Chondrocyte (in vitro differentiated cells): ENCODE measurements around the gene ANKRD24. TPM values are rescaled to one million over a fixed set of nuclear protein-coding genes. Genes with fewer than 3 reads are reported as not detected.

Experiments used
- DNase-seq: peaks from one replicate; pipeline ENCODE4 v3.0.0; 2021; ENCODE audit warnings: mixed read lengths, low spot score
- H3K27ac Mint-ChIP-seq: one replicate; pipeline ENCODE4 v1.8.0; 2021; ENCODE audit warnings: mild to moderate bottlenecking, moderate library complexity, mixed read lengths; ENCODE audit not compliant: unreplicated experiment
- H3K27me3 Mint-ChIP-seq: 2 replicates; pipeline ENCODE4 v1.8.0; 2021; ENCODE audit warnings: low read depth, mixed read lengths
- H3K36me3 Mint-ChIP-seq: 2 replicates; pipeline ENCODE4 v1.8.0; 2021; ENCODE audit warnings: low read depth, mixed read lengths
- H3K4me1 Mint-ChIP-seq: 2 replicates; pipeline ENCODE4 v1.8.0; 2021; ENCODE audit warnings: low read depth, mild to moderate bottlenecking, mixed read lengths
- H3K4me3 Mint-ChIP-seq: one replicate; pipeline ENCODE4 v1.8.0; 2021; ENCODE audit warnings: mild to moderate bottlenecking, moderate library complexity, mixed read lengths; ENCODE audit not compliant: unreplicated experiment
- H3K9me3 Mint-ChIP-seq: 2 replicates; pipeline ENCODE4 v1.8.0; 2021; ENCODE audit warnings: low read depth, mixed read lengths
- total RNA-seq: library from RNA; stranded (reverse); gene quantifications from 3 replicates; pipeline ENCODE4 v1.2.1, GENCODE V29; 2021
- TF ChIP-seq, protein P1 (sequence below): fragments of 200-600 bp; sonication (generic); IDR thresholded peaks from 2 replicates; pipeline ENCODE4 v1.5.0; 2021; ENCODE audit warnings: antibody characterized with exemption, mild to moderate bottlenecking, moderate library complexity

ANKRD24 gene
- total RNA-seq, 1 donor from 2014 or later, result 0.47 TPM

DNA sequence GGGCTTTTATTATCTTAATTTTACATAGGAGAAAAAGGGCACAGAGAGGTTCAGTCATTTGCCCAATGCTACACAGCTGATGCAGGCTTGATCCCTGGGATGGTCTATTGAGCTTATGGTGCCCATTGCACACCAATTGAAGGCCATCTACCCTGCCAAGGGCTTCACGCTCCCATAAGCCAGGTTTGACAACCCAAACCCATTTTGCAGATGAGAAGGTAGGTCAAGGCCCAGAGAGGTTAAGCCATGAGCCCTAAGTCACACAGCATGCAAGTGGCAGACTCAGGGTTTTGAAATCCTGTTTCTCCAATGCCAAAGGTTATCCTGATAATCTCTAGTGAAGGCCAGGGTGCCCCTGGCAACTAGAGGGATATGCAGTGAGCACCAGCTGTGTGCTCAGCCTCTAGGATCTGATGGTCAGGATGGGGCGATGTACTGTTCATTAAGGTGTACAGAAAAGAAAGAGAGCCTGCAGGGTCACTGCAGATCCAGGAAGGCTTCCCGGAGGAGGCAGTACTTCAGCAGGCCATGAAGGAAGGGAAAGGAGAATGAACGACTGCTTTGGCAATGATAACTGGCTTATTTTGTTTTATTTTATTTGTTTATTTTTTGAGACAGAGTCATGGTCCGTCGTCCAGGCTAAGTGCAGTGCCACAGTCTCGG, 20.9 kb upstream of the ANKRD24 start:
- Mint-ChIP-seq H3K27ac (no peak overlapping the region), H3K4me1 (no peaks in the 10 kb centered on the region), H3K36me3 (no peaks in the 10 kb centered on the region), H3K27me3 (peaks cover 9% of the 10 kb centered on the region), H3K4me3 (no peak overlapping the region), H3K9me3 (no peaks in the 10 kb centered on the region)
- DNase-seq, result no peak
- TF ChIP-seq, protein P1, sequence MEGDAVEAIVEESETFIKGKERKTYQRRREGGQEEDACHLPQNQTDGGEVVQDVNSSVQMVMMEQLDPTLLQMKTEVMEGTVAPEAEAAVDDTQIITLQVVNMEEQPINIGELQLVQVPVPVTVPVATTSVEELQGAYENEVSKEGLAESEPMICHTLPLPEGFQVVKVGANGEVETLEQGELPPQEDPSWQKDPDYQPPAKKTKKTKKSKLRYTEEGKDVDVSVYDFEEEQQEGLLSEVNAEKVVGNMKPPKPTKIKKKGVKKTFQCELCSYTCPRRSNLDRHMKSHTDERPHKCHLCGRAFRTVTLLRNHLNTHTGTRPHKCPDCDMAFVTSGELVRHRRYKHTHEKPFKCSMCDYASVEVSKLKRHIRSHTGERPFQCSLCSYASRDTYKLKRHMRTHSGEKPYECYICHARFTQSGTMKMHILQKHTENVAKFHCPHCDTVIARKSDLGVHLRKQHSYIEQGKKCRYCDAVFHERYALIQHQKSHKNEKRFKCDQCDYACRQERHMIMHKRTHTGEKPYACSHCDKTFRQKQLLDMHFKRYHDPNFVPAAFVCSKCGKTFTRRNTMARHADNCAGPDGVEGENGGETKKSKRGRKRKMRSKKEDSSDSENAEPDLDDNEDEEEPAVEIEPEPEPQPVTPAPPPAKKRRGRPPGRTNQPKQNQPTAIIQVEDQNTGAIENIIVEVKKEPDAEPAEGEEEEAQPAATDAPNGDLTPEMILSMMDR, result no peak

DNA sequence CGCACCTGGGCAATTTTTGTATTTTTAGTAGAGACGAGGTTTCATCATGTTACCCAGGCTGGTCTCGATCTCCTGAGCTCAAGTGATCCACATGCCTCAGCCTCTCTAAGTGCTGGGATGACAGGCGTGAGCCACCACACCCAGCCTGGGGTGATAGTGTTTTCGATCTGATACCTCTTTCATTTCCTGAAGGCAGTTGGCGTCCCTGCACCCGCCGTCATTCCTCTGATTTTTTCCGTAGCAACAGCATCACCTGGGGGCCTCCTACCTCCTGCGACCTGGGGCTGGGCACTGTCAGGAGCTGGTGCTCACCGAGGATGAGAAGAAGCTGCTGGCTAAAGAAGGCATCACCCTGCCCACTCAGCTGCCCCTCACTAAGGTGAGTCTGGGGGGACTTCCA, 18.2 kb upstream of the ANKRD24 start:
- no peaks in the 10 kb centered on the region for H3K36me3 Mint-ChIP-seq

DNA sequence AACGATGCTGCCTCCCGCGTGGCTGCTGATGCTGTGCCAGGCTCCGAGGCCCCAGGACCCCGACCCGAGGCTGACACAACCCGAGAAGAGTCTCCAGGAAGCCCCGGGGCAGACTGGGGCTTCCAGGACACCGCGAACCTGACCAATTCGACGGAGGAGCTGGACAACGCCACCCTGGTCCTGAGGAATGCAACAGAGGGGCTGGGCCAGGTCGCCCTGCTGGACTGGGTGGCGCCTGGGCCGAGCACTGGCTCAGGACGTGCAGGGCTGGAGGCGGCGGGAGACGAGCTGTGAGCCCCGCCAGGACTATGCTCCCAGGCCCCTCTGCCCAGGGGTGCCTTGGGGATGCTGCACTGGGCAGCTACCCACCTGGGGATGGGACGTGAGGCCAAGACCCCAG, 10.8 kb upstream of the ANKRD24 start:
- no peaks in the 10 kb centered on the region for H3K9me3 Mint-ChIP-seq
- no peak for DNase-seq

More for the DNA sequence above, 18.2 kb upstream of the ANKRD24 start:
- TF ChIP-seq, protein P1, result no peak
- DNase-seq, result no peak
- Mint-ChIP-seq H3K4me1 (no peaks in the 10 kb centered on the region), H3K27ac (no peak overlapping the region), H3K4me3 (no peak overlapping the region), H3K27me3 (peaks cover 21% of the 10 kb centered on the region), H3K9me3 (no peaks in the 10 kb centered on the region)

DNA sequence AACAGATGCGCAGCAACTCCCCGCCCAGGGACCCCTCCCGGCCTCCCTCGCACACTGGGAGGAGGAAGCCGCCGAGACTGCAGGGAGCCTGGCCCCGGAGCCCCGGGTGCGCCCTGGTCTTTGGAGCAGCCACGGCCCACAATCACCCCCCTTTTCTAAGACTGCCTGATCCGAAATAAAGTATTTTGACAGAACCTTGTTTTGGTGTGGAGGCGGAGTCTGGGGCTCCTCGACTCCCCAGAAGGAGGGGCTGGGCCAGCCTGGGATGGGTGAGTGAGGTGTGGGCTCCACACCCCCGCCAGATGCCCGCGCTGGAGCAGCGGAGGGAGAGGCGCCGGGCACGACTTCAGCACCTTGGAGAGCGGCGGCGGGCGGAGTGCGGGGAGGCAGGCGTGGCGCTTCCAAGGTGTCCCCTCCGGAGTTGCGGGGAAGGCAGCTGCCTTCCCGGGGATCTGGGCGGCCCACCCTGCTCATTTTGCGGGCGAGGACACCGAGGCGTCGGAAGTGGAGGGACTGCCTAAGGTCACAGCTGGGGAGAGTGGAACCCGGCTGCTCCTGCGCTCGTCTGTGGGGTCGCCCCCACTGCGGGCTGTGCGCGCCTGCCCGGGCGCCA, 9.5 kb upstream of the ANKRD24 start:
- Mint-ChIP-seq H3K9me3 (no peaks in the 10 kb centered on the region), H3K27me3 (peaks cover 20% of the 10 kb centered on the region), H3K27ac (no peak overlapping the region), H3K4me3 (no peak overlapping the region), H3K36me3 (peaks cover 3% of the 10 kb centered on the region), H3K4me1 (no peaks in the 10 kb centered on the region)
- TF ChIP-seq, protein P1, result no peak
- DNase-seq, result no peak

More for the DNA sequence above, 10.8 kb upstream of the ANKRD24 start:
- peaks cover 23% of the 10 kb centered on the region for H3K27me3 Mint-ChIP-seq
- H3K4me3 Mint-ChIP-seq, result no peak overlapping the region
- peaks cover 3% of the 10 kb centered on the region for H3K36me3 Mint-ChIP-seq
- TF ChIP-seq, protein P1, result no peak
- H3K27ac Mint-ChIP-seq, result no peak overlapping the region
- no peaks in the 10 kb centered on the region for H3K4me1 Mint-ChIP-seq

DNA sequence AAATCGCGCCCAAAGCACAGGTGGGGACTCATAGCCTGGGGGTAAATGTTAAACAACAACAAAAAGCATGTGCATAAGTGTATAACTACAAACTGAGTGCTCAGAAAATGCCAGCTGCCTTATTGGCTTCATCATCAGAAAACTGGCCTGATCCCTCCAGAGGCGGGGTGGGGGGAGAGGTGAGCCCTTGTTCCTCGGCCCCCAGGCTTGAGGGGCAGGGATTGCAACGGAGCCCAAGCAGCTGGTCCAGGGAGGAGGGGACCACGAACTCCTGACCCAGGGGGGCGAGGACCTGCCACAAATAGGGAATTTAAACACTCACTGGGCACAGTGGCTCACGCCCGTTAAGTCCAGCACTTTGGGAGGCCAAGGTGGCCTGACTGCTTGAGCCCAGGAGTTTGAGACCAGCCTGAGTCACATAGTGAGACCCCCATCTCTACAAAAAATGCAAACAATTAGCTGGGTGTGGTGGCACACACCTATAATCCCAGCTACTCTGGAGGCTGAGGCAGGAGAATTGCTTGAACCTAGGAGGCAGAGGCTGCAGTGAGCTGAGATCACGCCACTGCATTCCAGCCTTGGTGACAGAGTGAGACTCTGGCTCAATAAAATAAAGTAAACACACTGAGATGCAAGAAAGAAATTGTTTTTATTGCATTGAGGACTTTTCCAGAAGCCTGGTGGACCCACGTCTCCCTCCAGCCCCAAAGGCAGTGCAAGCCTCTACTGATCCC, 8.8 kb upstream of the ANKRD24 start:
- peaks cover 5% of the 10 kb centered on the region for H3K36me3 Mint-ChIP-seq
- DNase-seq, result no peak
- no peaks in the 10 kb centered on the region for H3K9me3 Mint-ChIP-seq
- H3K4me3 Mint-ChIP-seq, result no peak overlapping the region
- TF ChIP-seq, protein P1, result no peak
- H3K4me1 Mint-ChIP-seq, result no peaks in the 10 kb centered on the region
- peaks cover 15% of the 10 kb centered on the region for H3K27me3 Mint-ChIP-seq
- H3K27ac Mint-ChIP-seq, result no peak overlapping the region
